Putamen (tissue), 1 donor: Measurements from ENCODE around the gene FMNL2.
"Not testable (repeated sequence)": the region's sequence is repeated elsewhere in the genome, so short reads cannot be mapped to it uniquely, and the experiment has no call there.

Experiments used
- DNase-seq: peaks from one replicate; pipeline ENCODE4 v3.0.0-alpha.2; 2016; ENCODE audit warnings: low spot score

FMNL2 gene

GRCh38 chr2:152335016-152335725 lies at the start of gene FMNL2:
FMNL2 (plus strand) TSS chr2:152335174.
- DNase-seq, result peak; percentile 88

- DNase-seq, result no peak
Observed at GRCh38 chr2:152292991-152293390, 42.0 kb upstream of the FMNL2 start.

GRCh38 chr2:152297715-152298114 lies 37.3 kb upstream of the FMNL2 start:
- no peak for DNase-seq

- no peak for DNase-seq
Observed at GRCh38 chr2:152298754-152299153, 36.2 kb upstream of the FMNL2 start.

- no peak for DNase-seq
Observed at GRCh38 chr2:152301131-152301530, 33.8 kb upstream of the FMNL2 start.

GRCh38 chr2:152303951-152304350 lies 31.0 kb upstream of the FMNL2 start:
- no peak for DNase-seq

- DNase-seq, result no peak
Observed at GRCh38 chr2:152304836-152305235, 30.1 kb upstream of the FMNL2 start.

GRCh38 chr2:152307863-152308262 lies 27.1 kb upstream of the FMNL2 start:
- no peak for DNase-seq

GRCh38 chr2:152309352-152310214 lies 25.4 kb upstream of the FMNL2 start:
- no peak for DNase-seq

GRCh38 chr2:152319822-152320570 lies 15.0 kb upstream of the FMNL2 start:
- DNase-seq, result no peak

- DNase-seq, result no peak
Observed at GRCh38 chr2:152320814-152321213, 14.2 kb upstream of the FMNL2 start.

GRCh38 chr2:152322222-152322621 lies 12.8 kb upstream of the FMNL2 start:
- no peak for DNase-seq

GRCh38 chr2:152325126-152325525 lies 9.8 kb upstream of the FMNL2 start:
- not testable (repeated sequence) for DNase-seq

- no peak for DNase-seq
Observed at GRCh38 chr2:152326710-152327109, 8.3 kb upstream of the FMNL2 start.

- DNase-seq, result no peak
Observed at GRCh38 chr2:152328013-152328412, 7.0 kb upstream of the FMNL2 start.

- DNase-seq, result no peak
Observed at GRCh38 chr2:152330235-152330866, 4.6 kb upstream of the FMNL2 start.

- no peak for DNase-seq
Observed at GRCh38 chr2:152334701-152335015, 316 bp upstream of the FMNL2 start.

GRCh38 chr2:152335726-152336118 lies 748 bp downstream of the FMNL2 start:
- DNase-seq, result no peak

- DNase-seq, result peak; percentile 72
Observed at GRCh38 chr2:152336119-152336853, 1.3 kb downstream of the FMNL2 start.

- peak; percentile 36 for DNase-seq
Observed at GRCh38 chr2:152336854-152337510, 2.0 kb downstream of the FMNL2 start.

- DNase-seq, result no peak
Observed at GRCh38 chr2:152337511-152337903, 2.5 kb downstream of the FMNL2 start.
